ENCODE measurements around the gene DLGAP1. TPM values are rescaled to one million over a fixed set of nuclear protein-coding genes. Genes with fewer than 3 reads are reported as not detected.

Gene DLGAP1
- total RNA-seq, 1 donor from 2014 or later = 13.6 TPM

- no peak for DNase-seq
- no peak overlapping the region for H3K4me3 Mint-ChIP-seq (ENCODE audit: unreplicated experiment)
- H3K9me3 Mint-ChIP-seq (ENCODE audit: unreplicated experiment) = no peaks in the 10 kb centered on the region
- TF ChIP-seq CTCF (IDR thresholded peaks at IDR 0.05; ENCODE audit: partially characterized antibody, unreplicated experiment) = no peak
- H3K27ac Mint-ChIP-seq (ENCODE audit: unreplicated experiment) = no peak overlapping the region
- H3K36me3 Mint-ChIP-seq (ENCODE audit: unreplicated experiment) = no peaks in the 10 kb centered on the region
- no peaks in the 10 kb centered on the region for H3K27me3 Mint-ChIP-seq (ENCODE audit: unreplicated experiment)
- peaks cover 9% of the 10 kb centered on the region for H3K4me1 Mint-ChIP-seq (ENCODE audit: low read depth, unreplicated experiment)
These were observed 484.2 kb downstream of the DLGAP1 start for GRCh38 chr18:3970929-3971328.

GRCh38 chr18:3967359-3968180 is 487.5 kb downstream of the DLGAP1 start:
- no peaks in the 10 kb centered on the region for H3K27me3 Mint-ChIP-seq (ENCODE audit: unreplicated experiment)
- DNase-seq = no peak
- no peak overlapping the region for H3K4me3 Mint-ChIP-seq (ENCODE audit: unreplicated experiment)
- H3K4me1 Mint-ChIP-seq (ENCODE audit: low read depth, unreplicated experiment) = peaks cover 9% of the 10 kb centered on the region
- no peaks in the 10 kb centered on the region for H3K9me3 Mint-ChIP-seq (ENCODE audit: unreplicated experiment)
- no peak overlapping the region for H3K27ac Mint-ChIP-seq (ENCODE audit: unreplicated experiment)
- no peak for TF ChIP-seq CTCF (IDR thresholded peaks at IDR 0.05; ENCODE audit: partially characterized antibody, unreplicated experiment)
- no peaks in the 10 kb centered on the region for H3K36me3 Mint-ChIP-seq (ENCODE audit: unreplicated experiment)

GRCh38 chr18:3966642-3967358 is 488.3 kb downstream of the DLGAP1 start:
- H3K36me3 Mint-ChIP-seq (ENCODE audit: unreplicated experiment) = no peaks in the 10 kb centered on the region
- peaks cover 9% of the 10 kb centered on the region for H3K4me1 Mint-ChIP-seq (ENCODE audit: low read depth, unreplicated experiment)
- no peak for TF ChIP-seq CTCF (IDR thresholded peaks at IDR 0.05; ENCODE audit: partially characterized antibody, unreplicated experiment)
- no peak overlapping the region for H3K4me3 Mint-ChIP-seq (ENCODE audit: unreplicated experiment)
- H3K27ac Mint-ChIP-seq (ENCODE audit: unreplicated experiment) = no peak overlapping the region
- DNase-seq = no peak
- H3K27me3 Mint-ChIP-seq (ENCODE audit: unreplicated experiment) = no peaks in the 10 kb centered on the region
- H3K9me3 Mint-ChIP-seq (ENCODE audit: unreplicated experiment) = no peaks in the 10 kb centered on the region

GRCh38 chr18:3966246-3966641 is 488.9 kb downstream of the DLGAP1 start:
- no peaks in the 10 kb centered on the region for H3K36me3 Mint-ChIP-seq (ENCODE audit: unreplicated experiment)
- no peak for DNase-seq
- no peak for TF ChIP-seq CTCF (IDR thresholded peaks at IDR 0.05; ENCODE audit: partially characterized antibody, unreplicated experiment)
- H3K4me1 Mint-ChIP-seq (ENCODE audit: low read depth, unreplicated experiment) = peaks cover 9% of the 10 kb centered on the region
- H3K27ac Mint-ChIP-seq (ENCODE audit: unreplicated experiment) = no peak overlapping the region
- H3K27me3 Mint-ChIP-seq (ENCODE audit: unreplicated experiment) = no peaks in the 10 kb centered on the region
- no peak overlapping the region for H3K4me3 Mint-ChIP-seq (ENCODE audit: unreplicated experiment)
- H3K9me3 Mint-ChIP-seq (ENCODE audit: unreplicated experiment) = no peaks in the 10 kb centered on the region

- no peak for DNase-seq
- Mint-ChIP-seq H3K27ac (ENCODE audit: unreplicated experiment) (no peak overlapping the region), H3K9me3 (ENCODE audit: unreplicated experiment) (no peaks in the 10 kb centered on the region), H3K27me3 (ENCODE audit: unreplicated experiment) (no peaks in the 10 kb centered on the region), H3K4me3 (ENCODE audit: unreplicated experiment) (no peak overlapping the region), H3K36me3 (ENCODE audit: unreplicated experiment) (no peaks in the 10 kb centered on the region), H3K4me1 (ENCODE audit: low read depth, unreplicated experiment) (no peaks in the 10 kb centered on the region)
- no peak for TF ChIP-seq CTCF (IDR thresholded peaks at IDR 0.05; ENCODE audit: partially characterized antibody, unreplicated experiment)
These were observed 494.1 kb downstream of the DLGAP1 start for GRCh38 chr18:3960977-3961376.
